DND-41 (cell line): Measurements from ENCODE around the gene CTXN1.

Experiments
- ATAC-seq: fragments of 200-7000 bp; cut with Tn5 transposase; 3 replicates; pipeline ENCODE4 v1.9.1; 2021; ENCODE audit warnings: low read depth; ENCODE audit not compliant: insufficient read depth
- DNase-seq: peaks from one replicate; pipeline ENCODE4 v3.0.0-alpha.2; 2020
- H2AFZ ChIP-seq: 2 replicates; pipeline ENCODE4 v1.6.0; 2012; ENCODE audit warnings: low read depth, low read length
- H3K27ac ChIP-seq: 2 replicates; pipeline ENCODE4 v1.5.1; 2012; ENCODE audit warnings: low read length, inconsistent platforms
- H3K27me3 ChIP-seq: fragments of 200-600 bp; sonication (generic); 2 replicates; pipeline ENCODE4 v1.6.0; 2012; ENCODE audit warnings: low read length, mild to moderate bottlenecking, inconsistent platforms; ENCODE audit not compliant: insufficient read depth, poor library complexity
- H3K36me3 ChIP-seq: 2 replicates; pipeline ENCODE4 v1.5.1; 2012; ENCODE audit warnings: low read length, inconsistent platforms; ENCODE audit not compliant: insufficient read depth
- H3K4me1 ChIP-seq: 2 replicates; pipeline ENCODE4 v1.5.1; 2012; ENCODE audit warnings: mild to moderate bottlenecking, low read length; ENCODE audit not compliant: insufficient read depth
- H3K4me2 ChIP-seq: 2 replicates; pipeline ENCODE4 v1.6.0; 2012; ENCODE audit warnings: mild to moderate bottlenecking, moderate library complexity, low read length, inconsistent platforms; ENCODE audit not compliant: insufficient read depth
- H3K4me3 ChIP-seq, 2 experiments: fragments of 200-600 bp in 1 of 2; shearing (Covaris generic) in 1 of 2; 2 replicates each; pipeline ENCODE4 v1.5.1; 2012 to 2016; ENCODE audit warnings: inconsistent platforms in 2 of 2, low read length in 2 of 2, mild to moderate bottlenecking in 2 of 2, low read depth in 1 of 2, moderate library complexity in 1 of 2
- H3K79me2 ChIP-seq: 2 replicates; pipeline ENCODE4 v1.6.0; 2012; ENCODE audit warnings: low read length, inconsistent platforms; ENCODE audit not compliant: insufficient read depth
- H3K9ac ChIP-seq: 2 replicates; pipeline ENCODE4 v1.6.0; 2012; ENCODE audit warnings: low read depth, mild to moderate bottlenecking, inconsistent platforms, low read length, moderate library complexity
- H3K9me3 ChIP-seq: 2 replicates; pipeline ENCODE4 v1.5.1; 2012; ENCODE audit warnings: low read length, moderate library complexity, mild to moderate bottlenecking, inconsistent platforms; ENCODE audit not compliant: insufficient read depth, severe bottlenecking
- H4K20me1 ChIP-seq: 2 replicates; pipeline ENCODE4 v1.6.0; 2012; ENCODE audit warnings: low read length; ENCODE audit not compliant: insufficient read depth
- EZH2 ChIP-seq: IDR thresholded peaks from 3 replicates; pipeline ENCODE4 v1.6.1; 2012; ENCODE audit warnings: borderline replicate concordance, low read depth, mild to moderate bottlenecking, moderate library complexity, low read length, inconsistent platforms; ENCODE audit not compliant: severe bottlenecking
- TF ChIP-seq, protein P1 (sequence below): IDR thresholded peaks from 2 replicates; pipeline ENCODE4 v1.5.1; 2012; ENCODE audit warnings: borderline replicate concordance, low read length, moderate library complexity, mild to moderate bottlenecking; ENCODE audit not compliant: poor library complexity, severe bottlenecking; ENCODE audit errors: extremely low read depth

Gene CTXN1

GRCh38 chr19:7907544-7907943 lies 18.4 kb downstream of the CTXN1 start:
- H3K27me3 ChIP-seq = no peaks in the 10 kb centered on the region
- no peak overlapping the region for H3K27ac ChIP-seq
- peaks cover 70% of the 10 kb centered on the region for H4K20me1 ChIP-seq
- peak overlapping the region; percentile 34; the same call in 1 of the 2 replicates for H3K4me2 ChIP-seq
- H3K4me3 ChIP-seq = no peak overlapping the region
- H3K79me2 ChIP-seq = peaks cover 63% of the 10 kb centered on the region
- H2AFZ ChIP-seq = no peak overlapping the region
- H3K36me3 ChIP-seq = peaks cover 69% of the 10 kb centered on the region
- peaks cover 30% of the 10 kb centered on the region for H3K4me1 ChIP-seq
- no peaks in the 10 kb centered on the region for H3K9me3 ChIP-seq
- H3K9ac ChIP-seq = no peak overlapping the region
- DNase-seq = no peak
- ATAC-seq = no peak
- TF ChIP-seq, protein P1, sequence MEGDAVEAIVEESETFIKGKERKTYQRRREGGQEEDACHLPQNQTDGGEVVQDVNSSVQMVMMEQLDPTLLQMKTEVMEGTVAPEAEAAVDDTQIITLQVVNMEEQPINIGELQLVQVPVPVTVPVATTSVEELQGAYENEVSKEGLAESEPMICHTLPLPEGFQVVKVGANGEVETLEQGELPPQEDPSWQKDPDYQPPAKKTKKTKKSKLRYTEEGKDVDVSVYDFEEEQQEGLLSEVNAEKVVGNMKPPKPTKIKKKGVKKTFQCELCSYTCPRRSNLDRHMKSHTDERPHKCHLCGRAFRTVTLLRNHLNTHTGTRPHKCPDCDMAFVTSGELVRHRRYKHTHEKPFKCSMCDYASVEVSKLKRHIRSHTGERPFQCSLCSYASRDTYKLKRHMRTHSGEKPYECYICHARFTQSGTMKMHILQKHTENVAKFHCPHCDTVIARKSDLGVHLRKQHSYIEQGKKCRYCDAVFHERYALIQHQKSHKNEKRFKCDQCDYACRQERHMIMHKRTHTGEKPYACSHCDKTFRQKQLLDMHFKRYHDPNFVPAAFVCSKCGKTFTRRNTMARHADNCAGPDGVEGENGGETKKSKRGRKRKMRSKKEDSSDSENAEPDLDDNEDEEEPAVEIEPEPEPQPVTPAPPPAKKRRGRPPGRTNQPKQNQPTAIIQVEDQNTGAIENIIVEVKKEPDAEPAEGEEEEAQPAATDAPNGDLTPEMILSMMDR = no peak
- TF ChIP-seq EZH2 = no peak

DNA sequence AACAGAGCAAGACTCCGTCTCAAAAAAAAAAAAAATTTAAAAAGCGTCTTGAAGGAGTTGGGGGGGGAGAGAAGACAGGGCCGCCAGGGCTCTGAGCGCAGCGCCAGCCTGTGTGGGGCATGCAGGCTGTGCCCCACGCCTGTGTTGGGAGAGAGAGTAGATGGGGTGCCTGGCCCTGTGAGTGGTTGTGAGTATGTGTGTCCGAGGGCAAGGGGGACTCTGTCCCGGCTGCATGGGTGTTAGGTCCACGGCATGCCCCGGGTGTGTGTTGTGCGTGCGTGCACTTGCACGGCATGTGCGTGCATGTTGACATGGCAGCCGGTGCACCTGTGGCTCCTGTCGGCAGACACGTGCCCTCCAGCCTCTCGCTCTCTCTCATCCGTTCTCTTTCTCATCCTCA lies 18.8 kb downstream of the CTXN1 start:
- Histone ChIP-seq H3K4me2 (peak overlapping the region; percentile 34; the same call in 1 of the 2 replicates), H3K36me3 (peaks cover 66% of the 10 kb centered on the region), H3K4me1 (peaks cover 33% of the 10 kb centered on the region), H3K9me3 (no peaks in the 10 kb centered on the region), H2AFZ (no peak overlapping the region), H3K4me3 (no peak overlapping the region), H4K20me1 (peaks cover 68% of the 10 kb centered on the region), H3K9ac (no peak overlapping the region), H3K27me3 (no peaks in the 10 kb centered on the region), H3K27ac (no peak overlapping the region), H3K79me2 (peaks cover 64% of the 10 kb centered on the region)
- TF ChIP-seq, protein P1 = no peak
- no peak for TF ChIP-seq EZH2
- DNase-seq (no peak), ATAC-seq (no peak)

GRCh38 chr19:7905859-7906258 lies 20.1 kb downstream of the CTXN1 start:
- Histone ChIP-seq H3K9ac (peak overlapping the region; percentile 62; the same call in 1 of the 2 replicates), H3K9me3 (no peaks in the 10 kb centered on the region), H3K4me1 (peaks cover 33% of the 10 kb centered on the region), H3K4me3 (peak overlapping the region in 1 of 2 experiments; percentile 84; a peak in 1 of 4 replicates), H3K27ac (no peak overlapping the region), H2AFZ (no peak overlapping the region), H4K20me1 (peaks cover 59% of the 10 kb centered on the region), H3K27me3 (no peaks in the 10 kb centered on the region), H3K36me3 (peaks cover 54% of the 10 kb centered on the region), H3K79me2 (peaks cover 64% of the 10 kb centered on the region), H3K4me2 (peak overlapping the region; percentile 93; the same call in 1 of the 2 replicates)
- ATAC-seq = no peak
- TF ChIP-seq, protein P1 = no peak
- TF ChIP-seq EZH2 = no peak
- DNase-seq = no peak
